COLO829 (cell line): ENCODE measurements around the gene DUSP8.
"Not testable (repeated sequence)": the region's sequence is repeated elsewhere in the genome, so short reads cannot be mapped to it uniquely, and the experiment has no call there.

Experiments used
- DNase-seq: peaks from one replicate; pipeline ENCODE4 v3.0.0; 2012; ENCODE audit warnings: low spot score

The DUSP8 gene, protein sequence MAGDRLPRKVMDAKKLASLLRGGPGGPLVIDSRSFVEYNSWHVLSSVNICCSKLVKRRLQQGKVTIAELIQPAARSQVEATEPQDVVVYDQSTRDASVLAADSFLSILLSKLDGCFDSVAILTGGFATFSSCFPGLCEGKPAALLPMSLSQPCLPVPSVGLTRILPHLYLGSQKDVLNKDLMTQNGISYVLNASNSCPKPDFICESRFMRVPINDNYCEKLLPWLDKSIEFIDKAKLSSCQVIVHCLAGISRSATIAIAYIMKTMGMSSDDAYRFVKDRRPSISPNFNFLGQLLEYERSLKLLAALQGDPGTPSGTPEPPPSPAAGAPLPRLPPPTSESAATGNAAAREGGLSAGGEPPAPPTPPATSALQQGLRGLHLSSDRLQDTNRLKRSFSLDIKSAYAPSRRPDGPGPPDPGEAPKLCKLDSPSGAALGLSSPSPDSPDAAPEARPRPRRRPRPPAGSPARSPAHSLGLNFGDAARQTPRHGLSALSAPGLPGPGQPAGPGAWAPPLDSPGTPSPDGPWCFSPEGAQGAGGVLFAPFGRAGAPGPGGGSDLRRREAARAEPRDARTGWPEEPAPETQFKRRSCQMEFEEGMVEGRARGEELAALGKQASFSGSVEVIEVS

DNA sequence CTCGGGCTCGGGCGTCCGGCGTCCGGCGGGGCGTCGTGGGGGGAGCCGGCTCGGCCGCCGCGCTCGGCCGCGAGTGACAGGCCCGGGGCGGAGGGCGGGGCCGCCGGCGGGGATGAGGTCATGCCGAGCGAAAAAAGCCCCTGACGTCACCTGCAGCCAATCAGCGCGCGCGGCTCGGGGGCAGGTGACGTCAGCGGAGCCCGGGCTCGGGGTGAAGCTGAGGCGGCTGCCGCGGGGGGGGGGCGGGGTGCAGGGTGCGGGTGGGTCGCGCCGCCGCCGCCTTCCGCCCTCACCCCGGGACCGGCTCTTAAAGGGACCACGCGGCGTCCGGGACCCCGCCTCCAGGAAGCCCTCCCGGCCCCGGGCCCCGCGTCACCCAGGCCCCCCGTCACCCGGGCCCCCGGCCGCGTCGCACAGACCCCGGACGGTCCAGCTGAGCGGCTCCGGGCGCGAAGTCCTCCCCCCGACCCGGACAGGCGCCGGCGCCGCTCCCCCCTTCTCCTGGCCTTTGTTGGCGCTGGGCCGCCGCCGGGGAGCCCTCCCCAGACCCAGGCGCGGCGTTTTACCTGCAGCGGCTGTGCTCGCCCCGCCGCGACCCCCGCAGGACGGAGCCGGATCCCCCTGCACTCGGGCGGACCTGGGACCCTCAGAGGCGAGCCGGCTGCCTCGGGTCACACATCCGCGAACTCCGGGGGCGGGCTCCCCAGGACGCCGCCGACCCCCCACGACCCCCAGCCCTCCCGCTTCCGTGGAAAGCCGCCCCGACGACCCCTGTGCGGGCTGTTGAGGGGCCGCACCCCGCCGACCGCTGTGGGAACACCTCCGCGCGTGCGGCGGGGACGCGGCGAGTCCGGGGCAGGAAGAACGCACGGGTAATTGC lies at the start of gene DUSP8:
Gene DUSP8 (minus strand): TSS at position 75 of the 880 bp plus-strand sequence. CDS start 6,445 bp downstream, outside the sequence.
- peak; percentile 57 for DNase-seq

GRCh38 chr11:1619449-1619848 lies 47.4 kb upstream of the DUSP8 start:
- no peak for DNase-seq

- DNase-seq, result no peak
Measured at GRCh38 chr11:1618231-1618630, 46.2 kb upstream of the DUSP8 start.

DNA sequence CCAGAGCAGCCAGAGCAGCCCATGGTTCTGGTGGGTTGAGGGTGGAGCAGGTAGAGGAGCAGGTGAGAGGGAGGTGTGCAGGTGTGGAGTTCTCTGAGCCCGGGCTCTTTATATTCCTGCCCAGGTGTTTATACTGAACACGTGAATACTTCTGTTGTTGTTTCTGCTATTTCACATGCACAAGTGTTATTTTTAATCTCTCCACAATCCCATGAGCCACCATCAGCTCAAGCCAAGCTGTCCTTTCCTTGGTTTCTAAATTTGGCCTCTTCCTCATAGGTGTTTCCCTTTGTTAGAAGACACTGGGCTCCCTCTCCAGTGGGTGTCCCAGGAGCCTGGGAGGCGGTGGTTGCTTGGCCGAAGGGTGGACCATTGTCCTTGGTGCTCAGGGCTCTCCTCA lies 36.3 kb upstream of the DUSP8 start, which contains the start of gene KRTAP5-3:
Gene KRTAP5-3 (minus strand): TSS at position 101 of the 400 bp plus-strand sequence. CDS start 78 bp downstream, at position 23.
- DNase-seq, result no peak

- not testable (repeated sequence) for DNase-seq
Measured at GRCh38 chr11:1607901-1608300, 35.8 kb upstream of the DUSP8 start.

GRCh38 chr11:1607156-1607845 lies 35.2 kb upstream of the DUSP8 start:
- DNase-seq, result not testable (repeated sequence)

DNA sequence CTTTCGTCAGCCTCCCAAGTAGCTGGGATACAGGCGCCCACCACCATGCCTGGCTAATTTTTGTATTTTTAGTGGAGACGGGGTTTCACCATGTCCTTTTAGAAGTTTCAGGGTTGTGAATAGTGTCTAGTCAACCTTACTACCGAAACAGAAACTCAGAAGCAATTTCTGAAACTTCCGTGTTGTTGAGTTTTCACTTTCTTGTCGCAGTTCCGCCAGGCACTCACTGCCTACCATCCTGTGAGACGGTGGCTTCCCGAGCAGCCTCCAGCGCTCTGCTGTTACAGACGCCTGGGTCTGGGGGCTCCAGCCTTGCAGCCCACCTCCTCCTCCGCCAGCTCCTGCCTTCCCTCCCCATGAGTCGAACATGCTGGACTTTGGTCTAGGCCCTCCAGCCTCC lies 33.9 kb upstream of the DUSP8 start:
- not testable (repeated sequence) for DNase-seq

DNA sequence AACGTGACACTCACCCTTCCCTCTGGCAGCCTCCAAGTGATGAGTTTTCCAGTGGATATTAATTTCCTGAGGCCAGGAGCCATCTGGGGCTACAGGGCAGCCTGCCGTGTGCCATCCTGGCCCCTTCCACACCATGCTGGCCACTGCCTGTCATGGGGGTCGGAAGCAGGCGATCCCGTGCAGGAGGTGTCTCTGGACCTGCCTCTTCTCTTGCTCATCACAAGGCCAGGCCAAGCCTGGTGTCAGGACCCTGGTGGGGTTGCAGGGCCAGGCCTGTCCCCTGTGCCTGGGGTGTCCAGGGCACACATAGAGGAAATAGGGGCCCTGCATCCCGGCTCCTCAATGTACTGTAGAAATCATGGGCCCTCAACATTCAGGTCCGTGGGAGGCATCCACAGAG lies 32.6 kb upstream of the DUSP8 start:
- no peak for DNase-seq

DNA sequence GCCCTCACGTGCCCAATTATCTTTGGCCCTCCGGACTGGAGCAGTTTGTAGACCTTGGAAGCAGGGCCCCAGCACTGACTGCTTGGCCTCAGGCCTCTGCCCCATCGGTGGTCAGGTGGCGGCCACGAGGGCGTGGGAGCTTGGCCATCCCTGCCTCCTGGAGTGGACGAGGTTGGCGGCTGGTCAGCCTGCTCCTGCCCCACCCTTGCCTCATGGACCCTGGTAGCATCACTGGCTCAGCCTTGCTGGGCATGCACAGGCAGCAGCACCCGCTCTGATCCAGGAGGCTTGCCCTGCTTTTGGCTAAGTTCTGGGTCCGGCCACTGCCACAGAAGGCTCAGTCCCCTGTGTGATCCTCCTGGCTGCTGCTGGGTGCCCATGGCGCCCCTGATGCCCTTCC lies 32.1 kb upstream of the DUSP8 start:
- no peak for DNase-seq

DNA sequence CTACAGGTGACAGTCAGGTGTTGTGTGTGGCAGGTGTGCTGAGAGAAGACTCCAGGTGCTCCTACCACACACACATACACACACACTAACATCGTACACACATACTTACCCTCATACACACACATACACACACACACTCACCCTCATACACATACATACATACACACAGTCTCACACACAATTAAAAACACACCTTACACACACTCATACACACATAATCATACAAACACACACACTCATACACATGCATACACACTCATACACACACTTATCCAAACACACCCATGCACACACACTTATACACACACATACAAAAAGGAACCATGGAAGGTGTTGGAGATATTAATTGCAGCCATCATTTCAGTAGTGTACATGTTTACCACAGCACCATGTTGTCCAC lies 31.6 kb upstream of the DUSP8 start:
- no peak for DNase-seq

- not testable (repeated sequence) for DNase-seq
Measured at GRCh38 chr11:1601663-1602062, 29.6 kb upstream of the DUSP8 start.

DNA sequence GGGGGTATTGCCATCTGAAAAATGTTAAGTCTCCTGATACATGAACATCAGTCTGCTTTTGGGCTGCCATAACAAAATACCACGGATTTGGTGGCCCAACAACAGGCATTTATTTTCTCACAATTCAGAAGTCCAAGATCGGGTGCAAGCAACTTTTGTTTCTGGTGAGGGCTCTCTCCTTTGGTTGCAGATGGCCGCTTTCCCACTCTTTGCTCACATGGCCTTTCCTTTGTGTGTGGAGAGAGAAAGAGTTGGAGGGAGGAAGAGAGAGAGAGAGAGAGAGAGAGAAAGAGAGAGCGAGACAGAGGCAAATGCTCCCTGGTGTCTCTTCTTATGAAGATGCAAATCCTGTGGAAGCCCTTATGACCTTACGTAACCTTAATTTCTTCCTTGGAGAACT lies 28.6 kb upstream of the DUSP8 start:
- no peak for DNase-seq

GRCh38 chr11:1598816-1599215 lies 26.7 kb upstream of the DUSP8 start:
- DNase-seq, result no peak

GRCh38 chr11:1598406-1598805 lies 26.3 kb upstream of the DUSP8 start:
- DNase-seq, result not testable (repeated sequence)

GRCh38 chr11:1597994-1598380 lies 25.9 kb upstream of the DUSP8 start, which contains the start of gene KRTAP5-2:
Gene KRTAP5-2, minus strand, starts transcription at chr11:1598294. Its CDS starts 44 bp downstream, at chr11:1598250.
- no peak for DNase-seq

DNA sequence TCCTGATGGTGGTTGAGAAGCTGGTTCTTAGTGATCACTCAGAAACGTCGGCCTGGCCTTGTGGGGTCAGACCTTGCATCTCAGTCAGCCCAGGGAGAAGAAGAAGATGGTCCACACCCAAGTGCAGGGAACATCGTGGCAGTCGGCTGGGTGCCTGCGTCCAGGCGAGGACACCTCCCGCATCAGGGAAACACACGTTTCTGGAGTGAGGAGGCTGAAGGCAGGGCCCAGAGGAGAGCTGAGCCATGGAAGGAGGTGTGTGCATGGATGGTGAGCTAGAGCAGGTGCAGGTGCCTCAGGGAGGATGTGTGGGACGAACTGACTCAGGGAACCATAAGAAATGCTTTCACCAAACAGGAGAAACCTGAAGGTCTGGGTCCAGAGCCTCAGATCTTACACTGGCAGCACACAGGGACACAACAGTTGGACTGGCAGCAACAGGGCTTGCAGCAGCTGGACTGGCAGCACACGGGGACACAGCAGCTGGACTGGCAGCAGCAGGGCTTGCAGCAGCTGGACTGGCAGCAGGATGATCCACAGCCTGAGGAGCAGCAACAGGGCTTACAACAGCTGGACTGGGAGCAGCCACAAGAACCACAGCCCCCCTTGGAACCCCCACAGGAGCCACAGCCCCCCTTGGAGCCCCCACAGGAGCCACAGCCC lies 25.4 kb upstream of the DUSP8 start:
- no peak for DNase-seq

GRCh38 chr11:1596576-1597121 lies 24.6 kb upstream of the DUSP8 start:
- not testable (repeated sequence) for DNase-seq

- not testable (repeated sequence) for DNase-seq
Measured at GRCh38 chr11:1595994-1596575, 24.0 kb upstream of the DUSP8 start.

DNA sequence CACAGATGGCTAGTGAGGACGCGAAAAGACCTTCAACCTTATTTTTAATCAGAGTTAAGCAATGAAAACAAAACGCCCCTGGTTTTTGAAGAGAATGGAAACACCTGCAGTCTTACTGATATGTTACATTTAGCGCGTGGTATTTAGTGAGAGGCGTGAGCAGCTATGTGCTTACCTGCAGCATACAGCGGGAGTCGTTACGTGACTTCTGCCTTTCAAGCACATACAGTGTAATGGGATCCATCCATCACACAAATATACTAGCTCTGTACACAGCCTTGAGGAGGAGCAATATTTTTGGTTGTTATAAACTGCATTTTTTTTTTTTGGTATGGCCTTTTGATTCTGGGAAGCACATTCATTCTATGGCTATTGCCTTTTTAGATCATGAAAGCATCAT lies 20.6 kb upstream of the DUSP8 start:
- no peak for DNase-seq

GRCh38 chr11:1589996-1590395 lies 17.9 kb upstream of the DUSP8 start:
- no peak for DNase-seq
